ENCODE measurements around the gene STK32C.
A peak's percentile ranks its signal among the peaks of the same experiment; 100 is the strongest.
"Not testable (repeated sequence)": the region's sequence is repeated elsewhere in the genome, so short reads cannot be mapped to it uniquely, and the experiment has no call there.

STK32C gene

GRCh38 chr10:132226586-132227405 is 81.0 kb downstream of the STK32C start:
- DNase-seq = no peak

GRCh38 chr10:132225849-132226205 is 81.9 kb downstream of the STK32C start:
- DNase-seq = no peak

- DNase-seq = no peak
These were observed 82.5 kb downstream of the STK32C start for GRCh38 chr10:132225073-132225848.

- no peak for DNase-seq
These were observed 83.2 kb downstream of the STK32C start for GRCh38 chr10:132224343-132225072.

GRCh38 chr10:132223611-132224342 is 84.0 kb downstream of the STK32C start:
- DNase-seq = no peak

GRCh38 chr10:132223156-132223590 is 84.6 kb downstream of the STK32C start:
- DNase-seq = peak; percentile 71

GRCh38 chr10:132222726-132223125 is 85.0 kb downstream of the STK32C start:
- DNase-seq = no peak

- not testable (repeated sequence) for DNase-seq
These were observed 86.8 kb downstream of the STK32C start for GRCh38 chr10:132220996-132221395.

- no peak for DNase-seq
These were observed 87.7 kb downstream of the STK32C start for GRCh38 chr10:132220061-132220460.

GRCh38 chr10:132219486-132219885 is 88.3 kb downstream of the STK32C start:
- DNase-seq = no peak

- not testable (repeated sequence) for DNase-seq
These were observed 91.3 kb downstream of the STK32C start for GRCh38 chr10:132216441-132216840.

- no peak for DNase-seq
These were observed 93.8 kb downstream of the STK32C start for GRCh38 chr10:132213917-132214316.

- DNase-seq = no peak
These were observed 94.9 kb downstream of the STK32C start for GRCh38 chr10:132212816-132213215.

GRCh38 chr10:132211246-132211645 is 96.5 kb downstream of the STK32C start:
- DNase-seq = no peak

GRCh38 chr10:132210766-132211165 is 97.0 kb downstream of the STK32C start:
- no peak for DNase-seq

GRCh38 chr10:132209978-132210530 is 97.7 kb downstream of the STK32C start:
- DNase-seq = no peak

- DNase-seq = peak; percentile 7
These were observed 98.6 kb downstream of the STK32C start for GRCh38 chr10:132209130-132209529.

GRCh38 chr10:132208462-132209050 is 99.2 kb downstream of the STK32C start:
- no peak for DNase-seq

GRCh38 chr10:132207536-132208461 is 100.0 kb downstream of the STK32C start:
- no peak for DNase-seq

- DNase-seq = no peak
These were observed 100.8 kb downstream of the STK32C start for GRCh38 chr10:132206806-132207535.

All from amniotic stem cell (primary cell).